Measurements from ENCODE around the gene MED26.
"Not testable (repeated sequence)": the region's sequence is repeated elsewhere in the genome, so short reads cannot be mapped to it uniquely, and the experiment has no call there.

The MED26 gene

GRCh38 chr19:16572332-16573211 lies 55.4 kb downstream of the MED26 start, which contains the start of gene SLC35E1:
Gene SLC35E1 (minus strand): TSS chr19:16572415. CDS start chr19:16572364, 51 bp downstream.
- DNase-seq (ENCODE audit: low spot score), result peak; percentile 96

- DNase-seq (ENCODE audit: low spot score), result peak; percentile 52
Observed at GRCh38 chr19:16571822-16572331, 56.1 kb downstream of the MED26 start.

GRCh38 chr19:16571283-16571682 lies 56.7 kb downstream of the MED26 start:
- DNase-seq (ENCODE audit: low spot score), result peak; percentile 62

- no peak for DNase-seq (ENCODE audit: low spot score)
Observed at GRCh38 chr19:16569609-16570320, 58.2 kb downstream of the MED26 start.

- DNase-seq (ENCODE audit: low spot score), result no peak
Observed at GRCh38 chr19:16566702-16567101, 61.3 kb downstream of the MED26 start.

- DNase-seq (ENCODE audit: low spot score), result no peak
Observed at GRCh38 chr19:16566161-16566560, 61.8 kb downstream of the MED26 start.

- no peak for DNase-seq (ENCODE audit: low spot score)
Observed at GRCh38 chr19:16564842-16565241, 63.2 kb downstream of the MED26 start.

- no peak for DNase-seq (ENCODE audit: low spot score)
Observed at GRCh38 chr19:16562608-16563025, 65.4 kb downstream of the MED26 start.

- no peak for DNase-seq (ENCODE audit: low spot score)
Observed at GRCh38 chr19:16561382-16561781, 66.6 kb downstream of the MED26 start.

- no peak for DNase-seq (ENCODE audit: low spot score)
Observed at GRCh38 chr19:16559780-16560276, 68.2 kb downstream of the MED26 start.

- no peak for DNase-seq (ENCODE audit: low spot score)
Observed at GRCh38 chr19:16554776-16555175, 73.2 kb downstream of the MED26 start.

GRCh38 chr19:16551902-16552301 lies 76.1 kb downstream of the MED26 start:
- not testable (repeated sequence) for DNase-seq (ENCODE audit: low spot score)

GRCh38 chr19:16548956-16549355 lies 79.0 kb downstream of the MED26 start:
- DNase-seq (ENCODE audit: low spot score), result no peak

- no peak for DNase-seq (ENCODE audit: low spot score)
Observed at GRCh38 chr19:16544473-16545231, 83.4 kb downstream of the MED26 start.

- DNase-seq (ENCODE audit: low spot score), result not testable (repeated sequence)
Observed at GRCh38 chr19:16543734-16544133, 84.3 kb downstream of the MED26 start.

- DNase-seq (ENCODE audit: low spot score), result peak; percentile 38
Observed at GRCh38 chr19:16542910-16543472, 85.0 kb downstream of the MED26 start.

GRCh38 chr19:16542045-16542909 lies 85.7 kb downstream of the MED26 start, which contains the start of gene CHERP:
Gene CHERP (minus strand): TSS chr19:16542437. CDS start chr19:16542378, 59 bp downstream.
- DNase-seq (ENCODE audit: low spot score), result peak; percentile 93

- DNase-seq (ENCODE audit: low spot score), result peak; percentile 41
Observed at GRCh38 chr19:16541526-16542044, 86.4 kb downstream of the MED26 start.

GRCh38 chr19:16540948-16541347 lies 87.1 kb downstream of the MED26 start:
- DNase-seq (ENCODE audit: low spot score), result no peak

GRCh38 chr19:16537111-16537510 lies 90.9 kb downstream of the MED26 start:
- no peak for DNase-seq (ENCODE audit: low spot score)

Measured in RKO (cell line).